HepG2 (cell line): Measurements from ENCODE around the gene UBE2R2. TPM values are rescaled to one million over a fixed set of nuclear protein-coding genes. Genes with fewer than 3 reads are reported as not detected.
A peak's percentile ranks its signal among the peaks of the same experiment; 100 is the strongest.

Experiments used
- CERS6 ChIP-seq: sonication (generic); formaldehyde crosslinking; IDR thresholded peaks from 2 replicates; pipeline ENCODE4 v1.5.0; 2020; ENCODE audit warnings: missing genetic modification reagents
- DMTF1 ChIP-seq: sonication (generic); formaldehyde crosslinking; IDR thresholded peaks from 2 replicates; pipeline ENCODE4 v1.4.0; 2020; ENCODE audit warnings: mild to moderate bottlenecking, missing genetic modification reagents
- E2F1 ChIP-seq: sonication (generic); formaldehyde crosslinking; IDR thresholded peaks from 2 replicates; pipeline ENCODE4 v1.5.0; 2020; ENCODE audit warnings: missing genetic modification reagents
- GPBP1L1 ChIP-seq: sonication (generic); formaldehyde crosslinking; IDR thresholded peaks from 2 replicates; pipeline ENCODE4 v1.5.0; 2020; ENCODE audit warnings: mild to moderate bottlenecking, missing genetic modification reagents
- MEIS2 ChIP-seq: sonication (generic); formaldehyde crosslinking; IDR thresholded peaks from 2 replicates; pipeline ENCODE4 v1.9.0; 2021; ENCODE audit warnings: mild to moderate bottlenecking, missing genetic modification reagents
- SP2 ChIP-seq: sonication (generic); formaldehyde crosslinking; IDR thresholded peaks from 2 replicates; pipeline ENCODE4 v1.5.1; 2020; ENCODE audit warnings: mild to moderate bottlenecking, missing genetic modification reagents
- TEAD2 ChIP-seq: sonication (generic); formaldehyde crosslinking; IDR thresholded peaks from 2 replicates; pipeline ENCODE4 v1.9.0; 2021; ENCODE audit warnings: missing genetic modification reagents
- THAP8 ChIP-seq: sonication (generic); formaldehyde crosslinking; IDR thresholded peaks from 2 replicates; pipeline ENCODE4 v1.5.1; 2020; ENCODE audit warnings: missing genetic modification reagents, mild to moderate bottlenecking, borderline replicate concordance
- ZEB1 ChIP-seq: IDR thresholded peaks from 2 replicates; pipeline ENCODE4 v1.6.1; 2012; ENCODE audit warnings: mild to moderate bottlenecking, low read depth, inconsistent platforms; ENCODE audit not compliant: insufficient replicate concordance
- ZFP82 ChIP-seq: sonication (generic); formaldehyde crosslinking; IDR thresholded peaks from 2 replicates; pipeline ENCODE4 v1.5.1; 2020; ENCODE audit warnings: mild to moderate bottlenecking, missing genetic modification reagents, borderline replicate concordance
- ZHX1 ChIP-seq: sonication (generic); formaldehyde crosslinking; IDR thresholded peaks from 2 replicates; pipeline ENCODE4 v1.8.1; 2022; ENCODE audit warnings: low read depth, mild to moderate bottlenecking, missing genetic modification reagents
- ZNF558 ChIP-seq: sonication (generic); formaldehyde crosslinking; IDR thresholded peaks from 2 replicates; pipeline ENCODE4 v1.9.0; 2022; ENCODE audit warnings: mild to moderate bottlenecking, missing genetic modification reagents, borderline replicate concordance
- ZNF563 ChIP-seq: sonication (generic); formaldehyde crosslinking; IDR thresholded peaks from 2 replicates; pipeline ENCODE4 v1.8.0; 2022; ENCODE audit warnings: mild to moderate bottlenecking, moderate library complexity, missing genetic modification reagents
- ZNF567 ChIP-seq: sonication (generic); formaldehyde crosslinking; IDR thresholded peaks from 2 replicates; pipeline ENCODE4 v1.8.1; 2023; ENCODE audit warnings: mild to moderate bottlenecking, missing genetic modification reagents, borderline replicate concordance
- ZNF660 ChIP-seq: sonication (generic); formaldehyde crosslinking; IDR thresholded peaks from 2 replicates; pipeline ENCODE4 v1.5.1; 2020; ENCODE audit warnings: mild to moderate bottlenecking, low read depth, missing genetic modification reagents, borderline replicate concordance
- ZSCAN9 ChIP-seq: IDR thresholded peaks from 2 replicates; pipeline ENCODE4 v1.6.1; 2016; ENCODE audit warnings: borderline replicate concordance
- polyA plus RNA-seq, 8 experiments: library from polyadenylated mRNA; depleted of rRNA in 3 of 8; stranded (reverse) in 7 of 8; unstranded in 1 of 8; fragments of >200 nt; fragmentation: Illumina TruSeq in 4 of 8; extraction: Trizol in 4 of 8; gene quantifications; 2 replicates each; pipeline versions ENCODE4 v1.2.1 to v1.2.3, GENCODE V29; 2011 to 2016; ENCODE audit warnings: low read depth in 4 of 8, missing spikeins in 1 of 8, mixed read lengths in 1 of 8; ENCODE audit not compliant: insufficient read depth in 1 of 8
- total RNA-seq, 5 experiments: library from RNA; depleted of rRNA; stranded (reverse); fragments of >200 nt; fragmentation: Illumina TruSeq; extraction: Trizol; gene quantifications; 2 replicates each; pipeline ENCODE4 v1.2.3, GENCODE V29; 2016; ENCODE audit warnings: low read depth in 1 of 5

Gene UBE2R2
- total and polyA plus RNA-seq, 2 of the 13 experiments (the other 11 are each of a cell fraction or from before 2014, with no cell fraction given): 14.8 to 20.9 TPM

- TF ChIP-seq E2F1 (CRISPR knock-in tag): 0 out of 2 replicates have a peak, but pooled peaks have one; percentile 35
- no peak for TF ChIP-seq ZEB1
- TF ChIP-seq TEAD2 (CRISPR knock-in tag): no peak
- TF ChIP-seq MEIS2 (CRISPR knock-in tag): no peak
- peak; percentile 86 for TF ChIP-seq ZHX1 (CRISPR knock-in tag)
- no peak for TF ChIP-seq ZNF558 (CRISPR knock-in tag)
- 0 out of 2 replicates have a peak, but pooled peaks have one; percentile 54 for TF ChIP-seq THAP8
- no peak for TF ChIP-seq SP2 (CRISPR knock-in tag)
- no peak for TF ChIP-seq ZNF567 (CRISPR knock-in tag)
- no peak for TF ChIP-seq ZNF660 (CRISPR knock-in tag)
- TF ChIP-seq GPBP1L1 (CRISPR knock-in tag): no peak
- TF ChIP-seq ZSCAN9 (CRISPR knock-in tag): no peak
- TF ChIP-seq CERS6: no peak
- no peak for TF ChIP-seq ZNF563 (CRISPR knock-in tag)
- 0 out of 2 replicates have a peak, but pooled peaks have one; percentile 17 for TF ChIP-seq ZFP82 (CRISPR knock-in tag)
- TF ChIP-seq DMTF1: no peak
Measured at GRCh38 chr9:33816327-33817252, at the start of gene UBE2R2 (continued).
